GM12873 (cell line): ENCODE data around the gene ZNF142.

Source experiments
- TF ChIP-seq, protein P1 (sequence below): IDR thresholded peaks from 2 replicates; pipeline ENCODE4 v1.5.1; 2012; ENCODE audit warnings: low read depth, mild to moderate bottlenecking, moderate library complexity, low read length, control low read depth; ENCODE audit not compliant: insufficient read depth; ENCODE audit errors: missing control alignments

The ZNF142 gene, protein sequence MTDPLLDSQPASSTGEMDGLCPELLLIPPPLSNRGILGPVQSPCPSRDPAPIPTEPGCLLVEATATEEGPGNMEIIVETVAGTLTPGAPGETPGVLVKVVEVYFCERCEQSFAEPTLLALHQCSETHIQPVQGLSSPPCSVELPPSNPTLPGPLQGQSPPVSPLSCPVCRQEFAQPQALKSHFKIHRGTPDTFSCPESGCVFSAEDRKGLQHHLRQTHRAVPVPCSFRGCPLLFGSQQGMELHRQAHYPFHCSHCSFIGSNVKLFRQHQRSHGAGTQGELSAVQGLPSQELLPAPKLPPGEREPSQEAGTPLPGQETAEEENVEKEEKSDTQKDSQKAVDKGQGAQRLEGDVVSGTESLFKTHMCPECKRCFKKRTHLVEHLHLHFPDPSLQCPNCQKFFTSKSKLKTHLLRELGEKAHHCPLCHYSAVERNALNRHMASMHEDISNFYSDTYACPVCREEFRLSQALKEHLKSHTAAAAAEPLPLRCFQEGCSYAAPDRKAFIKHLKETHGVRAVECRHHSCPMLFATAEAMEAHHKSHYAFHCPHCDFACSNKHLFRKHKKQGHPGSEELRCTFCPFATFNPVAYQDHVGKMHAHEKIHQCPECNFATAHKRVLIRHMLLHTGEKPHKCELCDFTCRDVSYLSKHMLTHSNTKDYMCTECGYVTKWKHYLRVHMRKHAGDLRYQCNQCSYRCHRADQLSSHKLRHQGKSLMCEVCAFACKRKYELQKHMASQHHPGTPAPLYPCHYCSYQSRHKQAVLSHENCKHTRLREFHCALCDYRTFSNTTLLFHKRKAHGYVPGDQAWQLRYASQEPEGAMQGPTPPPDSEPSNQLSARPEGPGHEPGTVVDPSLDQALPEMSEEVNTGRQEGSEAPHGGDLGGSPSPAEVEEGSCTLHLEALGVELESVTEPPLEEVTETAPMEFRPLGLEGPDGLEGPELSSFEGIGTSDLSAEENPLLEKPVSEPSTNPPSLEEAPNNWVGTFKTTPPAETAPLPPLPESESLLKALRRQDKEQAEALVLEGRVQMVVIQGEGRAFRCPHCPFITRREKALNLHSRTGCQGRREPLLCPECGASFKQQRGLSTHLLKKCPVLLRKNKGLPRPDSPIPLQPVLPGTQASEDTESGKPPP (N-terminal part only)

DNA sequence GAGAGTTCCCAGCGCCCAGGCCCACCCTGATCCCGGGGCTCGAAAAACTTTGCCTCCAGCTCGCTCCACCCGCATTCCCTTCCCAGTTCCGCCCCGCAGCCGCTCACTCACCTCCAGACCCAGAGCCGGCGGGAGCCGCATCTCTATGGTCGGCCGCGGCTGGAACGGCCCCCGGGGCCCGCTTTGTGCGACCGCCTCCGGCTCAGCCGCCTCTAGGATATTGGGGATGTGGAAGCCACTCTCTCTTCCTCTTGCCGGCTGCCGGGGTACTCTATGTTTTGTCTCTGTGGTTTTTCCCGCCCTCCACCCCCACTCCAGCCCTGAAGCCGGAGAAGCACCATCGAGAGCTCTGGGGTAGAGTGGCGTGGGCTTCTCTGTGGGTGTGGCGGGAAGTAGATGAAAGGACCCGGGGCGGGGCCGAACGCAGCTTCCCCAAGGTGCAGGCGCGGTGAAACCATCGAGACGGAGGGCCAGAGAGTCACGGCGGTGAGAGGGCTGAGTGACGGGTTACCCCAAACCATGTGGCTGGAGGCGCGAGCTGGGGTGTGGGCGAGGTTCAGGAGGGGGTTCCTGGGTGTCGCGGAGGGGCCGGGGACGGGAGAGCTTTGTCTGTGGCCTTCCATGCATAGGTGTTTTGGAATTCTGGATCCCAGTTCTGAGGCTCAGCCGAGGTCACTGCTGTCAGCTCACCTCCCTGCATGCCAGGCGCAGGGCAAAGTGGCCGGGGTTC, at the start of gene ZNF142, which contains the start of gene BCS1L:
Gene ZNF142 (minus strand): TSS at position 366 of the 730 bp plus-strand sequence. CDS start 3,194 bp downstream, outside the sequence.
Gene BCS1L (plus strand): TSS at position 426 of the 730 bp plus-strand sequence. CDS start 1,305 bp downstream, outside the sequence.
- TF ChIP-seq, protein P1, sequence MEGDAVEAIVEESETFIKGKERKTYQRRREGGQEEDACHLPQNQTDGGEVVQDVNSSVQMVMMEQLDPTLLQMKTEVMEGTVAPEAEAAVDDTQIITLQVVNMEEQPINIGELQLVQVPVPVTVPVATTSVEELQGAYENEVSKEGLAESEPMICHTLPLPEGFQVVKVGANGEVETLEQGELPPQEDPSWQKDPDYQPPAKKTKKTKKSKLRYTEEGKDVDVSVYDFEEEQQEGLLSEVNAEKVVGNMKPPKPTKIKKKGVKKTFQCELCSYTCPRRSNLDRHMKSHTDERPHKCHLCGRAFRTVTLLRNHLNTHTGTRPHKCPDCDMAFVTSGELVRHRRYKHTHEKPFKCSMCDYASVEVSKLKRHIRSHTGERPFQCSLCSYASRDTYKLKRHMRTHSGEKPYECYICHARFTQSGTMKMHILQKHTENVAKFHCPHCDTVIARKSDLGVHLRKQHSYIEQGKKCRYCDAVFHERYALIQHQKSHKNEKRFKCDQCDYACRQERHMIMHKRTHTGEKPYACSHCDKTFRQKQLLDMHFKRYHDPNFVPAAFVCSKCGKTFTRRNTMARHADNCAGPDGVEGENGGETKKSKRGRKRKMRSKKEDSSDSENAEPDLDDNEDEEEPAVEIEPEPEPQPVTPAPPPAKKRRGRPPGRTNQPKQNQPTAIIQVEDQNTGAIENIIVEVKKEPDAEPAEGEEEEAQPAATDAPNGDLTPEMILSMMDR: no peak

DNA sequence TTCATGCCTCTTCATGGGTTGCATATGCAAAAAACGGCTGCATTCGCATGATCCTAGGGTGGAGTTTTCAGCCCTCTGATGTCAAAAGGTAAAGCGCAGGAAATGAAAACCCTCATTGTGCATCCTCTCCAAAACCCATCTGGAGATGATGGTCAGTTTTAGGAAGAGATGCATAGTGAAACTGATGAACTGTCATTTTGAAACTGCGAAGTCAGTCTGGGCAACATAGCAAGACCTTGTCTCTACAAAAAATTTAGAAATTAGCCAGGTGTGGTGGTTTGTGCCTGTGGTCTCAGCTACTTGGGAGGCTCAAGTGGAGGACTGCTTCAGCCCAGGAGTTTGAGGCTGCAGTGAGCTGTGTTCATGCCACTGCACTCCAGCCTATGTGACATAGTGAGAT, 48.7 kb upstream of the ZNF142 start:
- TF ChIP-seq, protein P1: no peak

DNA sequence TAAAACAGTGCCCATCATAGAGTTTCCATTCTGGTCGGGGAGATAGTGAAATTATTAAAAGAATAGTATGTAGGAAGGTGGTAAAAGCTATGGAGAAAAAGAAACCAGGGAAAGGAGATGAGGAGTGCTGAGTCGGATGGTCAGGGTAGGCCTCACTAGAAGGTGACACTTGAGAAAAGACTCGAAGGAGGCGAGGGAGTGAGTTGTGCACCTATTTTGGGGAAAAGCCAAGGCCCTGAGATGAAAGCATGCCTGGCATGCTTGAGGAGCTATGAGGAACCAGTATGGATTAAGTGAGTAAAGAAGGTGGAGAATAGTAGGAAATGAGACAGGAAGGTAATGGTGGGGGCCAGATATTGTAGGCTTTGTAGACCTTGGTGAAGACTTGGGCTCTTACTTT, 43.9 kb upstream of the ZNF142 start:
- TF ChIP-seq, protein P1: no peak

DNA sequence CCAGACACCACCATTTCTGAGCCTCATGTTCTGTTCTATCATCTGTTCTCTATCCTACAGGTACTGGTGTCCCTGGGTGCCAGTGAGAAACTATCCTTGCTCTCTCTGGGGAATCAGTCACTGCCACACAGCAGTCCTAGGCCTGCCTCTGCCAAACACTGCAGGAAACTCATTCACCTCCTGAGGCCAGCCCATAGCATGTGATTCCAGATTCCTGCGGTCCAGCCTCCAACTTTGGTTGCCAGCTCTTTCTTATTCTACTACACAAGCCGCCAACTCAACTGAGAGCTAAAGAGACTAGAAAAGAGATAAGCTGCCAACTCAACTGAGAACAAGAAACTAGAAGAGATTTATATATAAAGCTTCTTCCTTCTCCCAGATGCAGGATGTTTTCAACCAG, 42.4 kb upstream of the ZNF142 start:
- TF ChIP-seq, protein P1: no peak

DNA sequence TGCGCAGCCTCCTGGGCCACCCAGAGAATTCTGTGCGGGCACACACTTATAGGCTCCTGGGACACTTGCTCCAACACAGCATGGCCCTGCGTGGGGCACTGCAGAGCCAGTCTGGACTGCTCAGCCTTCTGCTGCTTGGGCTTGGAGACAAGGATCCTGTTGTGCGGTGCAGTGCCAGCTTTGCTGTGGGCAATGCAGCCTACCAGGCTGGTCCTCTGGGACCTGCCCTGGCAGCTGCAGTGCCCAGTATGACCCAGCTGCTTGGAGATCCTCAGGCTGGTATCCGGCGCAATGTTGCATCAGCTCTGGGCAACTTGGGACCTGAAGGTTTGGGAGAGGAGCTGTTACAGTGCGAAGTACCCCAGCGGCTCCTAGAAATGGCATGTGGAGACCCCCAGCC, 39.5 kb upstream of the ZNF142 start:
- TF ChIP-seq, protein P1: no peak

DNA sequence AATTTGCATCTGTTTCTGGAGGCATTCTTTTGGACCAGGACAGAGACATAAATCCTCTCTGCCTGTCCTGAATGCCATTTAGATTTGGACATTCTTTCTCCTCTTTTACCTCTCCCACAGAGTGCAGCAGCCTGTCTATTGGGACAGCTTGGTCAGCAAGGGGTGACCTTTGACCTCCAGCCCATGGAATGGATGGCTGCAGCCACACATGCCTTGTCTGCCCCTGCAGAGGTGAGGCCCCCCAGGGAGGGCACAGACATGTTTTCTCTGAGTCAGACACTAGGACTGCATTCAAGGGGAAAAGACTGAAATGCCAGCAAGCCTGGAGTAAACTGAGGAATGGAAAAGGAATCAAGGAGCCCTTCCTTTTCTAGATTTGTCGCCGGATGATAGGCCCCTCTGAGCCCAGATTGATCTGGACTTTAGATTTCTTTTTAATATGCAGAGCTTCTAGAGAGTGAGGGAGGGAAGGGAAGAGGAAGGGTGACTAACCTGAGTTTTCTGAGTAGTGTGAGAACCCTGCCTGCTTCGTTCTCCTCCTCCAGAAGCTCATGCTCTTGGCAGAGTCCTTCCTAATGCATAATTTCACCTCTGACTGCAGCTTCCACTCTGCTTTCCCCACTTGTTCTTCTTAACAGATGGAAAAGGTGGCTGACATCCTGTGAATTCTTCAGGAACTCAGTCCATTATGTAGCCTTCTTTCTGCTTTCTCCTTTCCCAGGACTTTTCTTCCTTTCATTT, 35.2 kb upstream of the ZNF142 start:
- TF ChIP-seq, protein P1: no peak
